SK-N-MC (cell line): ENCODE results near the gene PCDHA11.

ENCODE experiments used
- EZH2 ChIP-seq: fragments of 200-600 bp; sonication (generic); IDR thresholded peaks from one replicate; pipeline ENCODE4 v1.6.1; 2017; ENCODE audit warnings: antibody characterized with exemption
- FOXP2 ChIP-seq: optimal IDR thresholded peaks from 2 replicates; pipeline ENCODE3; 2011; ENCODE audit warnings: mild to moderate bottlenecking, moderate library complexity; ENCODE audit not compliant: insufficient read depth; ENCODE audit errors: extremely low read length, control extremely low read depth
- POLR2AphosphoS5 ChIP-seq: IDR thresholded peaks from 2 replicates; pipeline ENCODE4 v1.6.1; 2012; ENCODE audit warnings: mild to moderate bottlenecking, low read depth, low read length, borderline replicate concordance

DNA sequence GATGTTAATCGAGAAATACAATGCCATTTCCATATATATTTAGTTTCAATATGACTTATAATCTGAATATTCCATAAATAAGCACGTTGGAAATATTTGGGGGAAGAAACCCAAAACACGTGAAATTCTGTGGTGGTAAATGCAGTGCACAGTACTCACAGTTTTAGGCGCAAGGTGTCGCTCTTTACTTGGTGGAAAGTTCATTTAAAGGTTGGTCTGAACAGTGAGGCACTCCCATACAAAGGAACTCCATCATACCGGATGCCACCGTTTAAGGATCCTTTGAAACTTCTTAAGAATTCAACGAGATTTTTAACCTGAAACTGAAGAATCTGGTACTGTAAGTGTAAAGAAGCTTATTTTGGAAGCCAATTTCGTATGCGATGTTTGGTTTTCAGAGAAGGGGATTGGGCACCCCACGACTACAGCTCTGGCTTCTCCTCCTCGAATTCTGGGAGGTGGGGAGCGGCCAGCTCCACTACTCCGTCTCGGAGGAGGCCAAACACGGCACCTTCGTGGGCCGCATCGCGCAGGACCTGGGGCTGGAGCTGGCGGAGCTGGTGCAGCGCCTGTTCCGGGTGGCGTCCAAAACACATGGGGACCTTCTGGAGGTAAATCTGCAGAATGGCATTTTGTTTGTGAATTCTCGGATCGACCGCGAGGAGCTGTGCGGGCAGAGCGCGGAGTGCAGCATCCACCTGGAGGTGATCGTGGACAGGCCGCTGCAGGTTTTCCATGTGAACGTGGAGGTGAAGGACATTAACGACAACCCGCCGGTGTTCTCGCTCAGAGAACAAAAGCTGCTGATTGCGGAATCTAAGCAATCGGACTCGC is at the start of gene PCDHA11:
- TF ChIP-seq POLR2AphosphoS5 (no peak), EZH2 (no peak), FOXP2 (no peak)
